HepG2 (cell line): ENCODE data around the gene B4GALT2. TPM values are rescaled to one million over a fixed set of nuclear protein-coding genes. Genes with fewer than 3 reads are reported as not detected.

Source experiments
- AGO1 ChIP-seq: fragments of 200-400 bp; formaldehyde crosslinking; IDR thresholded peaks from 2 replicates; pipeline ENCODE4 v1.6.1; 2017; ENCODE audit warnings: mild to moderate bottlenecking, low read depth, low read length, moderate library complexity; ENCODE audit not compliant: poor library complexity, severe bottlenecking
- AKAP8 ChIP-seq: sonication (generic); formaldehyde crosslinking; IDR thresholded peaks from 2 replicates; pipeline ENCODE4 v1.5.1; 2020; ENCODE audit warnings: mild to moderate bottlenecking, missing genetic modification reagents
- BRD4 ChIP-seq: sonication (generic); formaldehyde crosslinking; IDR thresholded peaks from 2 replicates; pipeline ENCODE4 v1.4.0; 2020; ENCODE audit warnings: missing genetic modification reagents
- CREB1 ChIP-seq, 2 experiments: fragments of 450-650 bp in 1 of 2; IDR thresholded peaks; 2 replicates each; pipeline ENCODE4 v1.6.1; 2016 to 2017; ENCODE audit warnings: control low read depth in 1 of 2, mild to moderate bottlenecking in 1 of 2, missing compliant biosample characterization in 1 of 2, missing genetic modification characterization in 1 of 2
- ERF ChIP-seq: IDR thresholded peaks from 2 replicates; pipeline ENCODE4 v1.6.1; 2018; ENCODE audit warnings: missing biosample characterization, missing genetic modification reagents
- HOXD1 ChIP-seq: sonication (generic); formaldehyde crosslinking; IDR thresholded peaks from 2 replicates; pipeline ENCODE4 v1.5.0; 2020; ENCODE audit warnings: missing genetic modification reagents
- JDP2 ChIP-seq: sonication (generic); formaldehyde crosslinking; IDR thresholded peaks from 2 replicates; pipeline ENCODE4 v1.8.1; 2022; ENCODE audit warnings: missing genetic modification reagents, borderline replicate concordance
- KDM5A ChIP-seq: fragments of 200-600 bp; sonication (generic); IDR thresholded peaks from 2 replicates; pipeline ENCODE4 v1.7.0; 2018; ENCODE audit warnings: antibody characterized with exemption, mild to moderate bottlenecking, low read length, borderline replicate concordance
- KDM5B ChIP-seq: sonication (generic); formaldehyde crosslinking; IDR thresholded peaks from 2 replicates; pipeline ENCODE4 v1.4.0; 2020; ENCODE audit warnings: missing genetic modification reagents, mild to moderate bottlenecking, borderline replicate concordance
- KLF16 ChIP-seq, 2 experiments: sonication (generic) in 1 of 2; formaldehyde crosslinking in 1 of 2; IDR thresholded peaks; 2 replicates each; pipeline versions ENCODE4 v1.6.1 to v1.8.0; 2016 to 2023; ENCODE audit warnings: missing genetic modification reagents in 2 of 2, missing compliant biosample characterization in 1 of 2
- MEIS1 ChIP-seq: sonication (generic); formaldehyde crosslinking; IDR thresholded peaks from 2 replicates; pipeline ENCODE4 v1.9.0; 2021; ENCODE audit warnings: mild to moderate bottlenecking, missing genetic modification reagents, moderate library complexity, borderline replicate concordance
- MXI1 ChIP-seq: IDR thresholded peaks from 3 replicates; pipeline ENCODE4 v1.6.1; 2012; ENCODE audit warnings: low read depth, low read length, inconsistent platforms, borderline replicate concordance
- POLR2A ChIP-seq, 2 experiments: IDR thresholded peaks; 2 replicates each; pipeline ENCODE4 v1.6.1; 2011; ENCODE audit warnings: low read depth in 2 of 2, low read length in 2 of 2, mild to moderate bottlenecking in 1 of 2, moderate library complexity in 1 of 2; ENCODE audit not compliant: insufficient read depth in 1 of 2
- RBFOX2 ChIP-seq: fragments of 200-400 bp; formaldehyde crosslinking; IDR thresholded peaks from 2 replicates; pipeline ENCODE4 v1.6.1; 2017; ENCODE audit warnings: low read depth, mild to moderate bottlenecking, low read length
- RCOR2 ChIP-seq: IDR thresholded peaks from 2 replicates; pipeline ENCODE4 v1.6.1; 2016; ENCODE audit warnings: missing biosample characterization, missing genetic modification reagents
- SALL1 ChIP-seq: sonication (generic); formaldehyde crosslinking; IDR thresholded peaks from 2 replicates; pipeline ENCODE4 v1.8.0; 2022; ENCODE audit warnings: mild to moderate bottlenecking, missing genetic modification reagents
- SMC3 ChIP-seq: IDR thresholded peaks from 2 replicates; pipeline ENCODE4 v1.6.1; 2011; ENCODE audit warnings: low read length, improper control_type of control experiment
- SOX13 ChIP-seq, 3 experiments: fragments of 450-650 bp in 1 of 3; sonication (generic) in 1 of 3; formaldehyde crosslinking in 1 of 3; IDR thresholded peaks in 2 of 3; conservative IDR thresholded peaks in 1 of 3; 2 replicates each; pipeline versions ENCODE4 v1.5.0 to v1.6.1; 2016 to 2020; ENCODE audit warnings: antibody characterized with exemption in 1 of 3, mild to moderate bottlenecking in 1 of 3, missing compliant biosample characterization in 1 of 3, missing genetic modification reagents in 1 of 3, moderate library complexity in 1 of 3
- SP1 ChIP-seq, 2 experiments: fragments of 450-650 bp in 1 of 2; sonication (generic) in 1 of 2; formaldehyde crosslinking in 1 of 2; IDR thresholded peaks; 2 replicates each; pipeline versions ENCODE4 v1.4.0 to v1.6.1; 2016 to 2020; ENCODE audit warnings: missing genetic modification reagents in 1 of 2
- ZNF136 ChIP-seq: sonication (generic); formaldehyde crosslinking; IDR thresholded peaks from 2 replicates; pipeline ENCODE4 v1.8.1; 2022; ENCODE audit warnings: low read depth, mild to moderate bottlenecking, moderate library complexity, missing genetic modification reagents
- ZNF44 ChIP-seq: sonication (generic); formaldehyde crosslinking; IDR thresholded peaks from 2 replicates; pipeline ENCODE4 v1.5.1; 2020; ENCODE audit warnings: mild to moderate bottlenecking, missing genetic modification reagents
- ZNF567 ChIP-seq: sonication (generic); formaldehyde crosslinking; IDR thresholded peaks from 2 replicates; pipeline ENCODE4 v1.8.1; 2023; ENCODE audit warnings: mild to moderate bottlenecking, missing genetic modification reagents, borderline replicate concordance
- ZNF589 ChIP-seq: sonication (generic); formaldehyde crosslinking; conservative IDR thresholded peaks from 2 replicates; pipeline ENCODE4 v1.8.0; 2022; ENCODE audit warnings: mild to moderate bottlenecking, moderate library complexity, missing genetic modification reagents
- ZNF709 ChIP-seq: sonication (generic); formaldehyde crosslinking; IDR thresholded peaks from 2 replicates; pipeline ENCODE4 v1.5.0; 2020; ENCODE audit warnings: mild to moderate bottlenecking, missing genetic modification reagents
- polyA plus RNA-seq, 8 experiments: library from polyadenylated mRNA; depleted of rRNA in 3 of 8; stranded (reverse) in 7 of 8; unstranded in 1 of 8; fragments of >200 nt; fragmentation: Illumina TruSeq in 4 of 8; extraction: Trizol in 4 of 8; gene quantifications; 2 replicates each; pipeline versions ENCODE4 v1.2.1 to v1.2.3, GENCODE V29; 2011 to 2016; ENCODE audit warnings: low read depth in 4 of 8, missing spikeins in 1 of 8, mixed read lengths in 1 of 8; ENCODE audit not compliant: insufficient read depth in 1 of 8
- total RNA-seq, 5 experiments: library from RNA; depleted of rRNA; stranded (reverse); fragments of >200 nt; fragmentation: Illumina TruSeq; extraction: Trizol; gene quantifications; 2 replicates each; pipeline ENCODE4 v1.2.3, GENCODE V29; 2016; ENCODE audit warnings: low read depth in 1 of 5
- TF ChIP-seq, protein P1 (sequence below): sonication (generic); formaldehyde crosslinking; IDR thresholded peaks from 2 replicates; pipeline ENCODE4 v1.4.0; 2020; ENCODE audit warnings: low read depth, mild to moderate bottlenecking, missing genetic modification reagents
- TF ChIP-seq, protein P2 (sequence below): sonication (generic); formaldehyde crosslinking; IDR thresholded peaks from 2 replicates; pipeline ENCODE4 v1.4.0; 2020; ENCODE audit warnings: missing genetic modification reagents
- TF ChIP-seq, protein P3 (sequence below): sonication (generic); formaldehyde crosslinking; IDR thresholded peaks from 2 replicates; pipeline ENCODE4 v1.8.0; 2022; ENCODE audit warnings: missing genetic modification reagents, mild to moderate bottlenecking, borderline replicate concordance

B4GALT2 gene
- total and polyA plus RNA-seq, 2 of the 13 experiments (the other 11 are each of a cell fraction or from before 2014, with no cell fraction given), result 41.9 to 78.0 TPM

DNA sequence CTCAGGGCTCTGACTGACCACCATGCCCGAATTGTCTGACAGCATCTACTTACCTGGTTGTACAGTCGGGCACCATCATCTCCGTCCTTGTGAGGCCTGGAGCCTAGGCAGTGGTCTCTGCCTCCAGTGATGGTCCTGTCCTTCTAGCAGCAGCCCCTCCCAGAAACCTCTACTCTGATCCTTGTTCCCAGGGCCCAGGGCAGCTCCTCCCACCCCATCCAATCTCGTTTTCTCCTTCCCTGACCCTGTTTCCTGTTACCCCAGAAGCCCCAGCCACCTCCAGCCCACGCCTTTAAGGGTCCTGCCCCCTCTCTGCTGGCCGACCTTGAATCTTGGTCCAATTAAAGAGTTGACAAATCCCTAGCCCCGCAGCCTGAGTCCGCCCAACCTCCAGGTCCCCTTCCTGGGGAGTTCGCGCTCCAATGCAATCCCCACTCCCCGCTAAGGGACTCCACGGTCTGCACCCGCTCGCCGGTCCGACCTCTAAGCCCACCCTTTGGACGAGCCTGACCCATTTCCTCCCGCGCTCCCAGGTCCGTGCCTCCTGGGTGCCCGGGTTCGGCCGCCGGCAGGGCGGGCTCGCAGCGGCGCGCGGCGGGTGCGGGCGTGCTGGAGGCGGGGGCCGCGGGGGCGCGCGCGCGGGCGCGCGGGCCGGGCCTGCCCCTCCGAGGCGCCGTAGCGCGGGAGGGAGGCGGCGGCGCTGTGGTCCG lies at the start of gene B4GALT2 (continued):
- TF ChIP-seq SP1 (IDR thresholded peaks at IDR 0.05) (no peak), SP1 (CRISPR knock-in tag; IDR thresholded peaks at IDR 0.05) (no peak), SOX13 (IDR thresholded peaks at IDR 0.05) (no peak), SOX13 (CRISPR knock-in tag; conservative IDR thresholded peaks at IDR 0.05 in 1 of 2, IDR thresholded peaks at IDR 0.05 in 1 of 2) (no peak), BRD4 (CRISPR knock-in tag) (no peak), ZNF589 (no peak), RBFOX2 (peak; percentile 50; the same call in 1 of the 2 replicates), ERF (CRISPR knock-in tag) (no peak), ZNF709 (0 out of 2 replicates have a peak, but pooled peaks have one; percentile 10), MEIS1 (peak; percentile 44; the same call in 1 of the 2 replicates), RCOR2 (CRISPR knock-in tag) (no peak), KDM5A (no peak; the same call in 1 of the 2 replicates), POLR2A (IDR thresholded peaks at IDR 0.05; ENCODE audit: insufficient read depth in 1 of 2, low read depth in 2 of 2, low read length in 2 of 2) (peak in 1 of 2 experiments; percentile 69; a peak in 1 of 4 replicates), AGO1 (peak; percentile 80), SALL1 (peak; percentile 32), JDP2 (no peak), CREB1 (IDR thresholded peaks at IDR 0.05) (no peak), CREB1 (CRISPR knock-in tag; IDR thresholded peaks at IDR 0.05) (peak; percentile 18; the same call in 1 of the 2 replicates), KLF16 (CRISPR knock-in tag; IDR thresholded peaks at IDR 0.05) (no peak), AKAP8 (peak; percentile 88), MXI1 (no peak; the same call in 2 of the 3 replicates), ZNF44 (no peak), ZNF567 (CRISPR knock-in tag) (0 out of 2 replicates have a peak, but pooled peaks have one; percentile 61), HOXD1 (CRISPR knock-in tag) (peak; percentile 30; the same call in 1 of the 2 replicates), SMC3 (no peak), KDM5B (CRISPR knock-in tag) (peak; percentile 61; the same call in 1 of the 2 replicates), ZNF136 (no peak)
- TF ChIP-seq, protein P1, sequence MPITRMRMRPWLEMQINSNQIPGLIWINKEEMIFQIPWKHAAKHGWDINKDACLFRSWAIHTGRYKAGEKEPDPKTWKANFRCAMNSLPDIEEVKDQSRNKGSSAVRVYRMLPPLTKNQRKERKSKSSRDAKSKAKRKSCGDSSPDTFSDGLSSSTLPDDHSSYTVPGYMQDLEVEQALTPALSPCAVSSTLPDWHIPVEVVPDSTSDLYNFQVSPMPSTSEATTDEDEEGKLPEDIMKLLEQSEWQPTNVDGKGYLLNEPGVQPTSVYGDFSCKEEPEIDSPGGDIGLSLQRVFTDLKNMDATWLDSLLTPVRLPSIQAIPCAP (CRISPR knock-in tag), result no peak
- TF ChIP-seq, protein P2, sequence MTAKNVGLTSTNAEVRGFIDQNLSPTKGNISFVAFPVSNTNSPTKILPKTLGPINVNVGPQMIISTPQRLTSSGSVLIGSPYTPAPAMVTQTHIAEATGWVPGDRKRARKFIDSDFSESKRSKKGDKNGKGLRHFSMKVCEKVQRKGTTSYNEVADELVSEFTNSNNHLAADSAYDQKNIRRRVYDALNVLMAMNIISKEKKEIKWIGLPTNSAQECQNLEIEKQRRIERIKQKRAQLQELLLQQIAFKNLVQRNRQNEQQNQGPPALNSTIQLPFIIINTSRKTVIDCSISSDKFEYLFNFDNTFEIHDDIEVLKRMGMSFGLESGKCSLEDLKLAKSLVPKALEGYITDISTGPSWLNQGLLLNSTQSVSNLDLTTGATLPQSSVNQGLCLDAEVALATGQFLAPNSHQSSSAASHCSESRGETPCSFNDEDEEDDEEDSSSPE, result no peak
- TF ChIP-seq, protein P3, sequence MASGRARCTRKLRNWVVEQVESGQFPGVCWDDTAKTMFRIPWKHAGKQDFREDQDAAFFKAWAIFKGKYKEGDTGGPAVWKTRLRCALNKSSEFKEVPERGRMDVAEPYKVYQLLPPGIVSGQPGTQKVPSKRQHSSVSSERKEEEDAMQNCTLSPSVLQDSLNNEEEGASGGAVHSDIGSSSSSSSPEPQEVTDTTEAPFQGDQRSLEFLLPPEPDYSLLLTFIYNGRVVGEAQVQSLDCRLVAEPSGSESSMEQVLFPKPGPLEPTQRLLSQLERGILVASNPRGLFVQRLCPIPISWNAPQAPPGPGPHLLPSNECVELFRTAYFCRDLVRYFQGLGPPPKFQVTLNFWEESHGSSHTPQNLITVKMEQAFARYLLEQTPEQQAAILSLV (CRISPR knock-in tag), result 0 out of 2 replicates have a peak, but pooled peaks have one; percentile 83
